Measurements from ENCODE around the gene AHDC1.

Gene AHDC1

GRCh38 chr1:27593678-27594563 lies 10.0 kb downstream of the AHDC1 start:
- no peak overlapping the region for H3K27ac ChIP-seq
- TF ChIP-seq, protein P1, sequence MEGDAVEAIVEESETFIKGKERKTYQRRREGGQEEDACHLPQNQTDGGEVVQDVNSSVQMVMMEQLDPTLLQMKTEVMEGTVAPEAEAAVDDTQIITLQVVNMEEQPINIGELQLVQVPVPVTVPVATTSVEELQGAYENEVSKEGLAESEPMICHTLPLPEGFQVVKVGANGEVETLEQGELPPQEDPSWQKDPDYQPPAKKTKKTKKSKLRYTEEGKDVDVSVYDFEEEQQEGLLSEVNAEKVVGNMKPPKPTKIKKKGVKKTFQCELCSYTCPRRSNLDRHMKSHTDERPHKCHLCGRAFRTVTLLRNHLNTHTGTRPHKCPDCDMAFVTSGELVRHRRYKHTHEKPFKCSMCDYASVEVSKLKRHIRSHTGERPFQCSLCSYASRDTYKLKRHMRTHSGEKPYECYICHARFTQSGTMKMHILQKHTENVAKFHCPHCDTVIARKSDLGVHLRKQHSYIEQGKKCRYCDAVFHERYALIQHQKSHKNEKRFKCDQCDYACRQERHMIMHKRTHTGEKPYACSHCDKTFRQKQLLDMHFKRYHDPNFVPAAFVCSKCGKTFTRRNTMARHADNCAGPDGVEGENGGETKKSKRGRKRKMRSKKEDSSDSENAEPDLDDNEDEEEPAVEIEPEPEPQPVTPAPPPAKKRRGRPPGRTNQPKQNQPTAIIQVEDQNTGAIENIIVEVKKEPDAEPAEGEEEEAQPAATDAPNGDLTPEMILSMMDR (conservative IDR thresholded peaks at IDR 0.05): no peak

GRCh38 chr1:27592931-27593677 lies 10.8 kb downstream of the AHDC1 start:
- TF ChIP-seq, protein P1 (conservative IDR thresholded peaks at IDR 0.05): no peak
- H3K27ac ChIP-seq: no peak overlapping the region

GRCh38 chr1:27592232-27592930 lies 11.6 kb downstream of the AHDC1 start:
- TF ChIP-seq, protein P1 (conservative IDR thresholded peaks at IDR 0.05): no peak
- H3K27ac ChIP-seq: no peak overlapping the region

- H3K27ac ChIP-seq: no peak overlapping the region
- TF ChIP-seq, protein P1 (conservative IDR thresholded peaks at IDR 0.05): no peak
Observed at GRCh38 chr1:27591622-27592021, 12.3 kb downstream of the AHDC1 start.

- TF ChIP-seq, protein P1 (conservative IDR thresholded peaks at IDR 0.05): no peak
- H3K27ac ChIP-seq: no peak overlapping the region
Observed at GRCh38 chr1:27590917-27591508, 12.9 kb downstream of the AHDC1 start.

DNA sequence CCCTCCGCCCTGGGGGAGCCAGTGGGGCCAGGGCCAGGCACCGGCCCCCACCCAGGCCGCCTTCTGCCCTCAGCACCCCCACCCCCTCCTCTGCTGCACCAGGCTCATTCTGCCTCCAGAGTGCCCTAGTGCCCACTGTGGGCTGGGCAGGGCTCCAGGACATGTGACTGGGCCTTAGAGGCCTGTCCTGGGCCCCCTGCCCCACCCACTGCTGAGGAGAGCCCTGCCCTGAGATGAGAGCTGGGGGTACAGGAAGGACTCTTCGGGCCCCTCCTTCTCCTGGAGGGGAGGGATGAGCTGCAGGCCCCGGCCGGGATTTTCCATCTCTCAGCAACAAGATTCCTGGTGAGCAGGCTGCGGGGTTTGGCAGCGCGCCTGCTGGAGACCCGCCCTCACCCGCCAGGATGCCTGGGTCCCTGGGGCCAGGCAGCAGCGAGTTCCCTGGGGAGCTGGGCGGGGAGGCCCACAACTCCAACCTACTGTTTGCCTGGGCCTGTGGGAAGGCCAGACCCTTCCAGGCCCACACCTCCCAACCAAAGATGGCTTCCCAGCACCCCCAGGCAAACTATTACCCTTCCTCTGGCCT lies 14.0 kb downstream of the AHDC1 start:
- peak overlapping the region; percentile 47; the same call in 1 of the 2 replicates for H3K27ac ChIP-seq
- TF ChIP-seq, protein P1 (conservative IDR thresholded peaks at IDR 0.05): no peak
